Stimulated activated CD4-positive, alpha-beta T cell treated with anti-CD3 and anti-CD28 coated beads, Interleukin-12 subunit alpha, Interleukin-12 subunit beta, amount 100 ng/mL, for 48 hours (primary cell): ENCODE results near the gene XCR1.
"Not testable (repeated sequence)": the region's sequence is repeated elsewhere in the genome, so short reads cannot be mapped to it uniquely, and the experiment has no call there.

Source experiments
- DNase-seq, 3 donors: peaks; one replicate each; pipeline ENCODE4 v3.0.0-alpha.2; 2020; ENCODE audit warnings: low read depth in 2 of 3, low spot score in 1 of 3

XCR1 gene

GRCh38 chr3:46027021-46027705 lies at the start of gene XCR1:
TSS of gene XCR1 (minus strand) at chr3:46027483. CDS start at chr3:46021947, 5,536 bp downstream.
- no peak for DNase-seq

GRCh38 chr3:46076606-46077005 lies 49.3 kb upstream of the XCR1 start:
- DNase-seq = no peak

- no peak for DNase-seq
Measured at GRCh38 chr3:46075816-46076215, 48.5 kb upstream of the XCR1 start.

- no peak for DNase-seq
Measured at GRCh38 chr3:46071222-46071858, 44.1 kb upstream of the XCR1 start.

GRCh38 chr3:46070595-46071093 lies 43.4 kb upstream of the XCR1 start:
- DNase-seq = no peak

- no peak for DNase-seq
Measured at GRCh38 chr3:46068501-46068900, 41.2 kb upstream of the XCR1 start.

- no peak for DNase-seq
Measured at GRCh38 chr3:46067401-46067800, 40.1 kb upstream of the XCR1 start.

- no peak for DNase-seq
Measured at GRCh38 chr3:46065750-46066256, 38.5 kb upstream of the XCR1 start.

GRCh38 chr3:46065294-46065705 lies 38.0 kb upstream of the XCR1 start:
- peak; percentile 60 to 76 (median 63) for DNase-seq

- DNase-seq = no peak
Measured at GRCh38 chr3:46062679-46063078, 35.4 kb upstream of the XCR1 start.

GRCh38 chr3:46061887-46062286 lies 34.6 kb upstream of the XCR1 start:
- DNase-seq = no peak

- DNase-seq = no peak
Measured at GRCh38 chr3:46061108-46061720, 33.9 kb upstream of the XCR1 start.

- DNase-seq = no peak
Measured at GRCh38 chr3:46060551-46060950, 33.3 kb upstream of the XCR1 start.

GRCh38 chr3:46059432-46059831 lies 32.1 kb upstream of the XCR1 start:
- DNase-seq = no peak

GRCh38 chr3:46058981-46059380 lies 31.7 kb upstream of the XCR1 start:
- DNase-seq = no peak

- no peak for DNase-seq
Measured at GRCh38 chr3:46057716-46058115, 30.4 kb upstream of the XCR1 start.

- no peak for DNase-seq
Measured at GRCh38 chr3:46056686-46057085, 29.4 kb upstream of the XCR1 start.

GRCh38 chr3:46053761-46054515 lies 26.7 kb upstream of the XCR1 start:
- not testable (repeated sequence) for DNase-seq

- not testable (repeated sequence) for DNase-seq
Measured at GRCh38 chr3:46053265-46053664, 26.0 kb upstream of the XCR1 start.

- DNase-seq = no peak
Measured at GRCh38 chr3:46052531-46052930, 25.2 kb upstream of the XCR1 start.

- DNase-seq = no peak
Measured at GRCh38 chr3:46049093-46049492, 21.8 kb upstream of the XCR1 start.
